Measurements from ENCODE around the gene DGKA. TPM values are rescaled to one million over a fixed set of nuclear protein-coding genes. Genes with fewer than 3 reads are reported as not detected.

Gene DGKA
- total and polyA plus RNA-seq, 4 experiments from 2014 or later: 195 to 1,410 (median 897) TPM

DNA sequence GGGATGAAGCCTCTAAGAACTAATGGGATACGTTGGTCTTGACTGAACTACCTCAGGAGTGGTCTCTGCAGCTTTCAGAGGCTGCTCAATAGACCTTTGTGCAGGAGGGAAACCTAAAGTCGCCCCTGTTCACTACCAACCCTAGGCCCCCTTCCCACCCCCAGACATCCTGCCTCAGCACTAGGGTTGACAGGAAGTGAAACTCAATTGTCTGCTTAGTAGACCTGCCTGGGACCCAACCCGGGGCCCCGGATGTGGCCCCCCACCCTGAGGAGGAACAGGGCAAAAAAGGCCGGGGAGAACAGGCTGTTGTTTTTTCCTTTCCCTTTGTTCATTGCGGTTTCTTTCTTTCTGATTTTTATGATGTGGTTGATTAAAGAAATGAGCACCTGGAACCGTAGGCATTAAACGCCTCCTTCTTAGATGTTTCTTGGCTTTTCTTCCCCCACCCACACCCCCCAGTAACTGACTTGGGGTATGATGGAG, 1.6 kb upstream of the DGKA start:
- peaks cover 8% of the 10 kb centered on the region for H3K36me3 ChIP-seq (ENCODE audit: insufficient read depth, low read length)
- H3K9me3 ChIP-seq (ENCODE audit: control insufficient read depth in 1 of 2, low read length in 2 of 2): no peaks in the 10 kb centered on the region
- POLR2A ChIA-PET (ENCODE audit: partially characterized antibody): interaction anchor here (0.6 to 47.8 kb wide), 24 partner anchors 3 to 1823 kb away, joined by 3 to 1214 read pairs (median 4); partner anchors contain the start of genes BLOC1S1, CD63, CDK4 and CNPY2
- CTCF ChIA-PET (ENCODE audit: partially characterized antibody): interaction anchor here (0.9 to 5.4 kb wide), 10 partner anchors 8 to 191 kb away, joined by 3 to 107 read pairs (median 7); no protein-coding TSS in a partner anchor
- Mint-ChIP-seq H3K27ac (peak overlapping the region; percentile 92 to 98 (median 96)), H3K4me1 (peaks cover 37 to 86% (median 50%) of the 10 kb centered on the region in 4 donors), H3K36me3 (peaks cover 23 to 55% of the 10 kb centered on the region in 2 donors), H3K4me3 (peak overlapping the region; percentile 97 to 100 (median 99)), H3K27me3 (no peaks in the 10 kb centered on the region), H3K9me3 (peaks cover 0 to 6% (median 0%) of the 10 kb centered on the region in 8 donors)
- peak overlapping the region; percentile 88 for H3K27ac ChIP-seq (ENCODE audit: low read depth, low read length)
- H3K27me3 ChIP-seq (ENCODE audit: insufficient read depth, low read length): no peaks in the 10 kb centered on the region
- intact Hi-C loops (cut with micrococcal nuclease): loop anchor here (1.0 to 5.0 kb wide), 4 partner anchors 44 to 188 kb away; partner anchors contain the start of genes PA2G4, RPL41, RPS26 and ZC3H10
- H3K4me3 ChIP-seq (ENCODE audit: low read length in 2 of 2): peak overlapping the region; percentile 63 to 64
- H3K4me1 ChIP-seq (ENCODE audit: insufficient read depth, low read length): peaks cover 61% of the 10 kb centered on the region
- peak; percentile 93 to 95 (median 94) for DNase-seq

DNA sequence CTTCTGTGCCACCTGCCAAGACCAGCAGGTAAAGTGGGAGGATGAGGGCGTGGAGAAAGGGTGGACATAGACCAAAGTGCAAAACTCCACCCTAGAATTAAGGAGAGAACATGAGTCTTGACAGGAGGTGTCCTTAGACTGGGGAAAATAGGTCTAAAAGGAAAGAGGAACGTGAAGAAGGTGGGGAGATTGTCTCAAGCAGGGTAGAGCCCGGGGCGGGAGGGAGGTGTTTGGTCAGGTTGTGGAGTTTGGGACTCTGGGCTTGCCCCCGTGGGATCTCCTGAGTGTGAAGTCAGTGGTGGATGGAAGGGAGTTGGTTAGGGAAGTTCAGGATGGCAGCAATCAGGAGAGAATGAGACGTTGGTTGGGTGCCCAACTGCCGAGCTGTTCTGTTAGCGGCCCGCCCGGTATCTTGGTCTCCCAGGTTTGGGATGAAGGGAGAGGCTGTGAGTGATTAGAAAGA, 386 bp downstream of the DGKA start:
- peak overlapping the region; percentile 97 to 100 (median 99) for H3K4me3 Mint-ChIP-seq
- no peak for DNase-seq
- peak overlapping the region; percentile 92 to 98 (median 96) for H3K27ac Mint-ChIP-seq
- intact Hi-C loops (cut with micrococcal nuclease): no loop called here
- Histone ChIP-seq H3K36me3 (ENCODE audit: insufficient read depth, low read length) (peaks cover 12% of the 10 kb centered on the region), H3K27ac (ENCODE audit: low read depth, low read length) (peak overlapping the region; percentile 88), H3K4me3 (ENCODE audit: low read length in 2 of 2) (peak overlapping the region; percentile 79 to 87), H3K27me3 (ENCODE audit: insufficient read depth, low read length) (no peaks in the 10 kb centered on the region), H3K4me1 (ENCODE audit: insufficient read depth, low read length) (peaks cover 64% of the 10 kb centered on the region), H3K9me3 (ENCODE audit: control insufficient read depth in 1 of 2, low read length in 2 of 2) (no peaks in the 10 kb centered on the region)
- peaks cover 39 to 67% of the 10 kb centered on the region in 2 donors for H3K36me3 Mint-ChIP-seq
- ChIA-PET POLR2A (ENCODE audit: partially characterized antibody) (interaction anchor here (0.8 to 47.8 kb wide), 15 partner anchors 5 to 1823 kb away, joined by 3 to 1214 read pairs (median 5); partner anchors contain the start of genes DGKA, DNAJC14, GDF11 and MYL6B), CTCF (ENCODE audit: partially characterized antibody) (interaction anchor here (0.8 to 3.1 kb wide), 5 partner anchors 8 to 193 kb away, joined by 3 to 45 read pairs (median 4); partner anchors contain the start of genes ORMDL2 and SARNP)
- no peaks in the 10 kb centered on the region for H3K27me3 Mint-ChIP-seq
- peaks cover 0 to 6% (median 0%) of the 10 kb centered on the region in 8 donors for H3K9me3 Mint-ChIP-seq
- H3K4me1 Mint-ChIP-seq: peaks cover 36 to 90% (median 50%) of the 10 kb centered on the region in 4 donors

DNA sequence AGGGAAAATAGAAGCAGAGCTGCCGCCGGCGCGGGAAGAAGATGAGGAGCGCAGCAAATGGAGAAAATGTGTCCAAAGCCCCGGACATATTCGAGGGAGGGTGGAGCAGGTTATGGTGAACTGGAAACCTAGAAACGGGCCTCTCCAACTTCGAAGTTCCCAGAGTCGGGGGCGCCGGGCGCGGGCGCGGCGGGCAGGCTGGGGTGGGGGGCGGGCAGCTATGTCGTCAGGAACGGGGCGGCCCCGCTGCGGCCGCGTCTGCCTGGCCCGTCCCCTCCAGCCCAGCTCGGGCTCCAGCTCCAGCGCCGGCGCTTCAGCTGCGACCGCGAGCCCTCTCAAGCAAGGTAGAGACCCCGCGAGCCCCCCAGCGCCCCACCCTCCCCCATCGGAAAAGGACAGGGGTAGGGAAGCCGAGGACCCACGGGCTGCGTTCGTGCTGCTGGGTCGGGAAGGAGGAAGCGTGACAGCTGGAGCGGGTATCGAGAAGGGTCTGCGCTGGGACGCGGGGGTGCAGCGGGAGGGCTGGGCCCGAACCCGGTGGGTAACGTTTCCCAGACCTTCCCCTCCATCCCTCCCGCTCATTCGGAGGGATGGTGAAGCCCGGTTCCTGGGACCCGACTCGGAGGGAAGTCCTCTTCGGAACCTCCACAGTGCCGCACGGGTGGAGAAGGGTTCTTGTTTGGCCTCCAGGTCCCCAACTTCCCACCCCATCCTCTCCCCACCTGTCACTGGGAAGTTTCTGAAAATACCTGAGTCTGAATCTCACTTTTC, 1.0 kb downstream of the DGKA start:
- no peaks in the 10 kb centered on the region for H3K27me3 ChIP-seq (ENCODE audit: insufficient read depth, low read length)
- H3K36me3 Mint-ChIP-seq: peaks cover 43 to 71% of the 10 kb centered on the region in 2 donors
- peaks cover 19% of the 10 kb centered on the region for H3K36me3 ChIP-seq (ENCODE audit: insufficient read depth, low read length)
- H3K27me3 Mint-ChIP-seq: no peaks in the 10 kb centered on the region
- H3K9me3 Mint-ChIP-seq: peaks cover 0 to 5% (median 0%) of the 10 kb centered on the region in 8 donors
- no peak for DNase-seq
- peaks cover 40 to 90% (median 52%) of the 10 kb centered on the region in 4 donors for H3K4me1 Mint-ChIP-seq
- H3K27ac ChIP-seq (ENCODE audit: low read depth, low read length): peak overlapping the region; percentile 88
- H3K9me3 ChIP-seq (ENCODE audit: control insufficient read depth in 1 of 2, low read length in 2 of 2): no peaks in the 10 kb centered on the region
- H3K4me3 Mint-ChIP-seq: peak overlapping the region; percentile 97 to 100 (median 99)
- H3K4me1 ChIP-seq (ENCODE audit: insufficient read depth, low read length): peaks cover 66% of the 10 kb centered on the region
- CTCF ChIA-PET (ENCODE audit: partially characterized antibody): interaction anchor here (0.6 to 3.1 kb wide), 6 partner anchors 8 to 193 kb away, joined by 3 to 45 read pairs (median 4); partner anchors contain the start of genes ORMDL2 and SARNP
- peak overlapping the region; percentile 93 to 99 (median 97) for H3K27ac Mint-ChIP-seq
- POLR2A ChIA-PET (ENCODE audit: partially characterized antibody): interaction anchor here (1.0 to 47.8 kb wide), 12 partner anchors 6 to 1822 kb away, joined by 3 to 1214 read pairs (median 70); partner anchors contain the start of genes DGKA, DNAJC14, GDF11 and MYL6B
- intact Hi-C loops (cut with micrococcal nuclease): no loop called here
- peak overlapping the region; percentile 87 to 95 for H3K4me3 ChIP-seq (ENCODE audit: low read length in 2 of 2)

DNA sequence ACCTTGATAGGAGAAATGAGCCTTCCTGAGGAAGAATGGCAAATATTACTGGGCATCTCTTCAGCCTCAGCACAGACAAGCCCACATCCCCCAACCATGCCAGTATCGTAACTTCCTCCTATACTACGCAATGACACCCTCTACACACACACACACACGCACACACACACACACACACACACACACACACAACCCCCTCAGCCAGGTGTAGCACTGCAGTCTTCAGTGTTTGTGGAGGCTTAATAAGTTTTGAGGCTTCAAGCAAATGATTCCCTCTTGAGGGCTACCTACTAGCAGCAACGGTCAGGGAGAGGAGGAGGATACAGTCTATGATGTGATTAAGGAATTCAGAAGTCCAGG, 1.6 kb downstream of the DGKA start:
- peaks cover 72% of the 10 kb centered on the region for H3K4me1 ChIP-seq (ENCODE audit: insufficient read depth, low read length)
- H3K27ac Mint-ChIP-seq: peak overlapping the region; percentile 93 to 99 (median 95)
- H3K4me3 ChIP-seq (ENCODE audit: low read length in 2 of 2): peak overlapping the region; percentile 87 to 95
- H3K36me3 ChIP-seq (ENCODE audit: insufficient read depth, low read length): peaks cover 24% of the 10 kb centered on the region
- CTCF ChIA-PET (ENCODE audit: partially characterized antibody): interaction anchor here (0.6 to 3.1 kb wide), 6 partner anchors 7 to 139 kb away, joined by 3 to 45 read pairs (median 4); no protein-coding TSS in a partner anchor
- intact Hi-C loops (cut with micrococcal nuclease): no loop called here
- peaks cover 46 to 90% (median 56%) of the 10 kb centered on the region in 4 donors for H3K4me1 Mint-ChIP-seq
- H3K36me3 Mint-ChIP-seq: peaks cover 48 to 71% of the 10 kb centered on the region in 2 donors
- no peaks in the 10 kb centered on the region for H3K9me3 ChIP-seq (ENCODE audit: control insufficient read depth in 1 of 2, low read length in 2 of 2)
- peak overlapping the region; percentile 88 for H3K27ac ChIP-seq (ENCODE audit: low read depth, low read length)
- H3K27me3 Mint-ChIP-seq: no peaks in the 10 kb centered on the region
- POLR2A ChIA-PET (ENCODE audit: partially characterized antibody): interaction anchor here (1.0 to 47.8 kb wide), 18 partner anchors 7 to 1822 kb away, joined by 3 to 1214 read pairs (median 6); partner anchors contain the start of genes DGKA, DNAJC14, ESYT1 and GDF11
- H3K4me3 Mint-ChIP-seq: peak overlapping the region; percentile 97 to 100 (median 99)
- no peaks in the 10 kb centered on the region for H3K27me3 ChIP-seq (ENCODE audit: insufficient read depth, low read length)
- DNase-seq: peak; percentile 60 to 80 (median 61)
- H3K9me3 Mint-ChIP-seq: peaks cover 0 to 3% (median 0%) of the 10 kb centered on the region in 8 donors

DNA sequence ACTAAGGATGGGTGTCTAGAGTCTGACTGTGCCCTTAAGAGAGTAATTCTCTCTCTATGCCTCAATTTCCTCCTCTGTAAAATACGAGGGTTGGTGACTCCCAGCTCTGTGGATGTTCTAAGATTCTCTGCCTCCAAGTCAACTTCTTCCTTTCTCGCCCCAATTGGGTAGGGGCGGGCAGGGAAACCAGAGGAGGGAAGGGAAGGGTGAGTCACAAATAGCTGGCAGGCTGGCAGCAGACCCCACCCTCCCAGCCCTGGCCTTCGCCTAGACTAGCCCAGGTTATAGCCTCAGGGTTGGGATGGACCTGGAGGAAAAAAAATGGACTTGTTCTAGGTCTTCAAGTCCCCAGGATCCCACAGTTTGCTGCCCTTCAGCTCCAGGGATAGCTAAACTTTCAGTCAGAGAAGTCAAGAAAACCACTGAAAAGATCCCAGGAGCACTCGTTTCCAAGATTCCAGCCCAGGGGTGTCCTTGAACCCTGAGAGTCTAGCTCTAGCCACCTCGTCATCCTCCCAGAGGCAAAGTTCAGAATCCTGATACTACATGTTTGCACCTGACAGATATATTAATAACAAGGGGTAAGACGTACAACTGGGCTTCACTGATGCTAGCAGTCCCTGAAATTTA, 2.3 kb downstream of the DGKA start:
- H3K27ac ChIP-seq (ENCODE audit: low read depth, low read length): peak overlapping the region; percentile 88
- CTCF ChIA-PET (ENCODE audit: partially characterized antibody): interaction anchor here (0.8 to 3.0 kb wide), 8 partner anchors 9 to 113 kb away, joined by 3 to 14 read pairs (median 6); partner anchors contain the start of gene DNAJC14
- Mint-ChIP-seq H3K9me3 (peaks cover 0 to 3% (median 0%) of the 10 kb centered on the region in 8 donors), H3K27me3 (no peaks in the 10 kb centered on the region), H3K4me1 (peaks cover 51 to 92% (median 63%) of the 10 kb centered on the region in 4 donors), H3K4me3 (peak overlapping the region; percentile 97 to 100 (median 99)), H3K36me3 (peaks cover 56 to 75% of the 10 kb centered on the region in 2 donors), H3K27ac (peak overlapping the region; percentile 80 to 99 (median 95))
- intact Hi-C loops (cut with micrococcal nuclease): no loop called here
- DNase-seq: peak in 1 of 5 donors; percentile 62
- H3K27me3 ChIP-seq (ENCODE audit: insufficient read depth, low read length): no peaks in the 10 kb centered on the region
- H3K36me3 ChIP-seq (ENCODE audit: insufficient read depth, low read length): peaks cover 31% of the 10 kb centered on the region
- peak overlapping the region; percentile 87 to 95 for H3K4me3 ChIP-seq (ENCODE audit: low read length in 2 of 2)
- H3K9me3 ChIP-seq (ENCODE audit: control insufficient read depth in 1 of 2, low read length in 2 of 2): no peaks in the 10 kb centered on the region
- peaks cover 79% of the 10 kb centered on the region for H3K4me1 ChIP-seq (ENCODE audit: insufficient read depth, low read length)
- POLR2A ChIA-PET (ENCODE audit: partially characterized antibody): interaction anchor here (0.9 to 47.8 kb wide), 14 partner anchors 7 to 288 kb away, joined by 3 to 1214 read pairs (median 7); partner anchors contain the start of genes DGKA, DNAJC14, ESYT1 and GDF11
